GM19328 (cell line): ENCODE data around the gene ADGRG1.

Experiments used
- ATAC-seq: cut with Tn5 transposase; IDR thresholded peaks from one replicate; pipeline ENCODE4 v1.9.1; 2021; ENCODE audit warnings: mild to moderate bottlenecking, moderate library complexity; ENCODE audit not compliant: unreplicated experiment

Gene ADGRG1

DNA sequence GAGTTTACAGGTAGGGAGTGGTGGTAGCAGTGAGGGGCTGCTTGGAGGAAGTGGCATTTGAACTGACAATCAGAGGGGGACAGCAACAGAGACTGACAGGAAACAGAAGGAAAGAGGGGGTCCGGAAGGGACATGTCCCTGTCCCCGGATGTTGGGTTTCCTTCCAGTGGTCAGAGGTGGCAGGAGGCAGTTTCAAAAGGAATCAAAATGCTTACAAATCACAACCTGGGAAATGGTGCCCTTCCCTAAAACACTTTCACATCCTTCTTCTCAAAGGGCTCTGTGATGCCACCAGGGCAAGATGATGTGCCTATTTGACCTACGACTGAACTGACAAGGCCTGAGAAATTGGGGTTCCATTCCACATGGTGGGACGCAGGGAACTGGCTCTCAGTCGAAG, 19.7 kb downstream of the ADGRG1 start:
- no peak for ATAC-seq

DNA sequence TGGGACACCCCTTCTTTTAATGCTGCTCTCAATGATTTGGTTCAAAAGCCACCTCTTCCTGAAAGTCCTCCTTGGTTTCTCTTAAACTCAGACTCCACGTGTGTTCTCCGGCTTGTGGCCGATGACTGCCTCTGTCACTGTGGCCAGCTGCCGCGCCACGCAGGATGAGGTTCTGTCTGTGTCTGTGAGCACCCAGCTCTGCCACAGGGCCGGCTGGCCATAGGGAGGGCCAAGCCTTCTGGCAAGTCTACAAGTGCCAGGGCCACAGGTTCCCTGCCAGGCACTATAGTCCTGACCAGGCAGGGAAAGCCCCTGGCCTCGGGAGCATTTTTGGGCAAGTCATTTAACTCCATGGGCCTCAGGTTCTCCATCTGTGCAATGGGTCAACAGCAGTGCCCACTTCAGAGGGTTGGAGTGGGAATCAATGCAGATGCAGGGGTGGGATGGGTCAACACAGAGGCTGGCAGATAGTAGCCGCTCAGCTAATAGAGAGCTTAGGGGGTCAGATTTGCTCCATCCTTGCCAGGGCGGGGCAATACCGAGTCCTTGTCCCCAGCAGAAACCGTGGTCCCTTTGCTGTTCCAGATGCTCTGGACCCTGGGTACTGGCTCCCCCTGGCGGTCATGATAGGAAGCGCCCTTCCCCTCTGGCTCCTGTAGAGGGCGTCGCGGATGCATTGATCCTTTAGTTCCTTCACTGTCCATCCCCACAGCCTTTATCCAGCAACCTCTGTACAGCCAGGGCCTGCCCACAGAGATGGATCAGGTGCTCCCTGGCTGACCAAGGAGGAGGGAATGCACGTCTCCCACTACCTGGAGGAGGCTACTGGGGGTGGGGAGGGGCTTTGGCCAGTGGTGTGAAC, 20.4 kb downstream of the ADGRG1 start:
- ATAC-seq, result no peak

DNA sequence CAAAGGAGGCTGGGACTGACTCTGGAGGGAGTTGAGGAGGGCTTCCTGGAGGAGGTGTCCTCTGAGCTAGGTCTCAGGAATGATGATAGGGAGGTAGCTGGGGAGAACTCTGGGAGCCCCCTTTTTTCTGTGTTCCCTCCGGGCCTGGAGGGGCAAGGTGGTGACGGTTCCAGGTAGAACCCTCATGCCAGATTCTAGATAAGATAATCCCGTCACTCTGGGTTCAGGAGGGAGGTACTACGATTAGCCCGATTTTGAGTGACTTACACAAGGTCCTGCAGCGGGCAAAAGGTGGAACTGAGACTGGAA, 21.0 kb downstream of the ADGRG1 start:
- ATAC-seq, result no peak

DNA sequence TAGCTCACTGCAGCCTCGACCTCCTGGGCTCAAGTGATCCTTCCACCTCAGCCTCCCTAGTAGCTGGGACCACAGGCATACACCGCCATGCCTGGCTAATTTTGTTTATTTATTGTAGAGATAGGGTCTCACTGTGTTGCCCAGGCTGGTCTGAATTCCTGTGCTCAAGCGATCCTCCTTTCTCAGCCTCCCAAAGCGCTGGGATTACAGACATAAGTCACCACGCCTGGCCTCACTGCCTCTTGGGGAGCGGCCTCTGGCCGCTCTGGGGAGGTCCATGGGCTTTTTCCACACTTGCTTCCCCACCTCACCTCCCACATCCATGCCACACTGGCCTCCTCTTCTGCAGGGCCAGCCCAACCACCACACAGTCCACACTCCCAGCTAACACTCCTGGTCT, 21.4 kb downstream of the ADGRG1 start:
- no peak for ATAC-seq

DNA sequence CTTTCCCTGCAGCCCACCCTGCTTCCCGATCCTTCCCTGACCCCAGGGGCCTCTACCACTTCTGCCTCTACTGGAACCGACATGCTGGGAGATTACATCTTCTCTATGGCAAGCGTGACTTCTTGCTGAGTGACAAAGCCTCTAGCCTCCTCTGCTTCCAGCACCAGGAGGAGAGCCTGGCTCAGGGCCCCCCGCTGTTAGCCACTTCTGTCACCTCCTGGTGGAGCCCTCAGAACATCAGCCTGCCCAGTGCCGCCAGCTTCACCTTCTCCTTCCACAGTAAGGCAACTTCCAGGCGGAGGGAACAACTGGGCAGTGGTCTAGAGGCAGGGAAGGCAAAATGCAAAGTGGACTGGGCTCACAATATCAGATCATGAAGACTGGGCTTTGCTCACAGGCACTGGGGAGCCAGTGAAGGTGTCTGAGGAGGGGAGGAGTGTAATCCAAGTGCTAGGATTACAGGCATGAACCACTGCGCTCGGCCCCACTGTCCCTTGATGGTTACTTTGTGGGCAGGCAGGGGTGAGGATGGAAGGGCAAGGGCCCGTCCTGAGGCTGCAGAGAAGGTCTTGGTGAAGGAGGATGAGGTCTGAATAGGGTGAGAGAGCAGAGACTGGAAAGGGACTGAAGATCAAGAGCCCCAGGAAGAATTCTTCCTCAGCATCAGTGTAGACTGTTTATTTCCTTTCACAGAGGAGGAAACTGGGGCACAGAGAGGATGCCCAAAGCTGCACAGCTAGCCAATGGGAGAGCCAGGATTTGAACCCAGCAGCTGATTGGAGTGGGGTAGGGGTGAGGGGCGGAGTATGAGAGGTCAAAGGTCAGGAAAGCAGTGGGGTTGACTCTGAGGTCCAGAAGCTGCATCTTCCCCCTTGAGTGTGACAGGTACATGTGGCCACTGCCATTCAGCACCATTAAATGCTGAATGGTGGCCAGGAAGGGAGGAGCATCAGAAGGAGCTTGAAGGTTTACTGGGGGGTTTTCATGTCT, 23.2 kb downstream of the ADGRG1 start:
- ATAC-seq, result no peak

DNA sequence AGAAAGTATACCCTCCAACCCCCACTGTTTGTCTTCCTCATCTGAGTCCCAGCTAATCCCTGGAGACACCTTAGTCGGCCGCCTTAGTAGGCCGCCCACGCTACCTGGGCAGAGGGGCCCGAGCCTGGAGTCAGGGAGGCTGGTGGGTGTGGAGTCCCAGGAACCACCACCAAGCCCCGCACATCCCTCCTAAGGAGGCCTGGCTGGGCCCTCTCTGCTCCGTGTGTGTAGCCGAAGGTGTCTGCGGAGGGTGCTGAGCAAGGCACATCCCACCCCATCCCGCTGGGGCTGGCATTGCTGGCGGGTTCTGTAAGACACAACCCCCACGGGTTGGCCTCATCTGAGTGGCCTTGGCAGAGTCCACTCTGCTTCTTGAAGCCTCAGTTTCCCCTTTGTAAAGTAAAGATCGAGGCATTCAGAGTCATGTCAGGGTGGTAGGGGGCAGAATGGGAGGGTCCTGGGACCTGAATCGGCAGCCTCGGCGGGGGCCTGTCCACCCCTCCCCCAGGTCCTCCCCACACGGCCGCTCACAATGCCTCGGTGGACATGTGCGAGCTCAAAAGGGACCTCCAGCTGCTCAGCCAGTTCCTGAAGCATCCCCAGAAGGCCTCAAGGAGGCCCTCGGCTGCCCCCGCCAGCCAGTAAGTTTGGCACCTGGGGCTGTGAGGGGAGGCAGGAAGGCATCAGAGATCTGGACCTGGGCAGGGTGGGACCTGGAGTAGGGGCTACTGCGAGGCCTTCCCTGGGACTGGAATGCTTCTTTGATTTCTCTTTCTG, 24.5 kb downstream of the ADGRG1 start:
- no peak for ATAC-seq

DNA sequence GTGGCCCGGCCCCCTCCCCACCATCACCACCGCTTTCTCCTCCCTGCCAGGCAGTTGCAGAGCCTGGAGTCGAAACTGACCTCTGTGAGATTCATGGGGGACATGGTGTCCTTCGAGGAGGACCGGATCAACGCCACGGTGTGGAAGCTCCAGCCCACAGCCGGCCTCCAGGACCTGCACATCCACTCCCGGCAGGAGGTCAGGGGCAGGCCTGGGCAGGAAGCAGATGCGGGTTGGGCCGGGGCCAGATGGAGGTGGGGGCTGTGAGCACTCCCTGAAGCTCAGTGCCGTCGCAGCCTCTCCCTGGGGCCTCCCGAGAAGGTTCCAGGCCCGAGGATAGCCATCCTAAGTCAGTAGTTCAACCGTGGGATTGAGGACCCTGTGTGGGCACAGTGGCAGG, 25.5 kb downstream of the ADGRG1 start:
- no peak for ATAC-seq

DNA sequence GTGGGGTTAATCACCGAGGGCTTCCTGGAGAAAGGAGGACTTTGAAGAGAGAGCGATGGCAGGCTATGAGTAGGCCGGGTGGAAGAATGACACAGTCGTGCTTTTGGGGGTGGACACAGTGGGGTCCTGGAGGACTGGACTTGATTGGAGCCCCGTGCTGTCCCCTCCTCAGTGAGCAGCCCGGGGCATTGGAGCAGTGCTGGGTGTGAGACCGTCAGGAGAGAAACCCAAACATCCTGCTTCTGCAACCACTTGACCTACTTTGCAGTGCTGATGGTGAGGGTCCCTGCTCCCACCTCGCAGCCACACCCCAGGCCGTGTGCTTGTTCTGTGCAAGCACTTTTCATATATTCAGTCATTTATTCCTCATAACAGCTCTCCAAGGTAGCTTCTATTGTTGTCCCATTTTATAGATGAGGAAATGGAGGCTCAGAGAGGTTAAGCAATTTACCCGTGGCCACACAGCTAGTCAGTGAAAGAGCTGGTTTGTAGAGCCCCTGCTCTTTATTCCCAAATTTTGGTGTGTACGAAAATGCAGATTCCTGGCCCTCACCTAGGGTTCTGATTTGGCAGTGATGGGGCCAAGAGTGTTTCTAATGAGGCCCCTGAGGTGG, 28.0 kb downstream of the ADGRG1 start:
- ATAC-seq, result no peak

DNA sequence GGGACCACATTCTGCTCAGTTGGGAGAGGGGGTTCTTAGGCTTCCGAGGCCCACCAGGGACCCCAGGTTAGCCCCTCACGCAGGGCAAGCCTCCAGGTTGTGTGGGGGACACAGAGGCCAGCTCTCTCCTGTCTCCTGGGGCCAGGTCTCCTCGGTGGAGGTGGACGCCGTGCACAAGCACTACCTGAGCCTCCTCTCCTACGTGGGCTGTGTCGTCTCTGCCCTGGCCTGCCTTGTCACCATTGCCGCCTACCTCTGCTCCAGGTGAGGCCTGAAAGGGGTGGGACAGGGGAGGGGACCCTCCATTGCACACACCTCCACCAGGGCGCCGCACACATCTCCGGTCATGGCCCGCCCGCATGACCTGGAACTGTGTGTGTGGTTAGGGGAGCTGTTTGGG, 28.8 kb downstream of the ADGRG1 start:
- no peak for ATAC-seq

DNA sequence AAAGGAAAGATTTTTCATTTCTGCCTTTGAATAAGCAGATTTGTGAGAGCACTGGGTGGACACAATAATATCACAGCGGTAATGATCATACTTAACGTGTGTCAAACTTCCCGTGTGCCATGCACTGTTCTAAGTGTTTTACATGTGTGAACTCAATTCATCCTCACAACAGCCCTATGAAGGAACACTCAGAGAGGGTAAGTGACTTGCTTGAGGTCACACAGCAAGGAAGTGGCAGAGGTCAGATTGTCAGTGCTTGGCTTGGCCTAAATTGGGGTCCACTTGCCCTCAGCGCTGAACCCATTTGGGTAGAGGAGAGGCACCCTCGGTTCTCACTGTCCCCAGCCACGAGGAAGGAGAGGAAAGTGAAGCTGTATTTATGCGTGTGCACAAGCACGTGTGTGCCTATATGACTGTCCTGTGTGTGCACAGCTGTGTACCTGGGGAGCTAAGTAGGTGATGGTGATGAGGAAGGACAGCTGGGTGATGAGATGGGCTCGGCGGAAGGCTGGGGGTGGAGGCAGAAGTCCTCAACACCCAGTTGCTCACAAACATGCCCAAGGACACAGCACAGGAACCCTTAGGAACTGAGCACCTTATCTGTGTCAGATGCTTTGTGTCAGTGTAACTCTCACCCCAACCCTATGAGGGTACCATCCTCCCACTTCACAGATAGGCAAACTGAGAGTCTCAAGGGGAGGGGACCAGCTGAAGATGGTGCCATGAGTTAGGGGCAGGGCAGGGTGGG, 29.9 kb downstream of the ADGRG1 start:
- ATAC-seq, result no peak

DNA sequence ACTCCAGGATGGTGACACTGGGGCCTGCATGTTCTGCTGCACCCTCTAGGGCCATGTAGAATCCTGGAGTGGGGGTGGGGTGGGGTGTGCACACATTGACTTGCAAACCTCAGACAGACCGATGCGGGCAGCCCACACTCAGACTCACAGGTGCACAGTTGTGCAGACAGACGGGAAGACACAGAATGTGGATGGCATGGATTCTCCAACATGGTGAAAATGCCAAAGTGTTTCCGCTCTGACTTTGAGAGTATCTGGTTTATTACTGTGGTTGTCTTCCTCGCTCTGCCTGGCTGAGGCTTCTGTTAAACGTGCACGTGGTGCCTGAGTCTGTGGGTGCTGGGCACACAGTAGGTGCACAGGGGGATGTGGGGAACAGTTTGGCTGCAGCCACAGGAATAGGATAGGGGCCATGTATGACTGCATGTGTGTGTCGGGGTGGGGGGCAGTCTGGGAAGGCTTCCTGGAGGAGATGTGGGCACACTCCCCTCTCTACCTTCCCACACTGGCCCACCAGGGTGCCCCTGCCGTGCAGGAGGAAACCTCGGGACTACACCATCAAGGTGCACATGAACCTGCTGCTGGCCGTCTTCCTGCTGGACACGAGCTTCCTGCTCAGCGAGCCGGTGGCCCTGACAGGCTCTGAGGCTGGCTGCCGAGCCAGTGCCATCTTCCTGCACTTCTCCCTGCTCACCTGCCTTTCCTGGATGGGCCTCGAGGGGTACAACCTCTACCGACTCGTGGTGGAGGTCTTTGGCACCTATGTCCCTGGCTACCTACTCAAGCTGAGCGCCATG, 30.6 kb downstream of the ADGRG1 start:
- ATAC-seq, result no peak

DNA sequence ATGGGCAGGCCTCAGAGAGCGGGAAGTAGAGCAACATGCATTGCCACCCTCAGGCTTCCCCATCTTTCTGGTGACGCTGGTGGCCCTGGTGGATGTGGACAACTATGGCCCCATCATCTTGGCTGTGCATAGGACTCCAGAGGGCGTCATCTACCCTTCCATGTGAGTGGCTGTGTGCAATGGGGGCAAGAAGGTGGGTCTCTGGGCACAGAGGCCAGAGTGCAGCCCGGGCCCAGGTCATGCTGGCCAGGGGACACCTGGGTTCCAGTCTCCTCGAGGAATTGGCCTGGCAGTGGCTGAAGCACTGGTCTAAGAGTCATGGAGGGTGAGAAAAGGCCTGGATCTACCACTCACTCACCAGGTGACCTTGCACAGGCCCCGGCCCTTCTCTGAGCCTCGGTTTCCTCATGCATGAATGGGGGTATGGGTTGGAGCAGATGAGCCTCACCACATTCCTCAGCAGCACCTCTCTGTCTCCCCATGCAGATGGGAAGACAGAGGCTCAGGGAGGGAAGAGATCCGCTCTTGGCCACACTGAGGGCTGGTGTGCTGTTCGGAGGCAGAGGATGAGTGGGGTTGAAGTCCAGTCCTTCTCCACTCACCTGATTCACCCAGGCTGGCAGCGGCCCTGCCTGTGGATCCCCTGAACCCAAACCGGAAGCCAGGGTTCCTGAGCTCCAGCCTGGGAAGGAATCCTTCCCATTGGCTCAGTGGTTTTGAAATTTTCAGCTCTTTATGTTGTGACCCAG, 32.5 kb downstream of the ADGRG1 start:
- no peak for ATAC-seq

DNA sequence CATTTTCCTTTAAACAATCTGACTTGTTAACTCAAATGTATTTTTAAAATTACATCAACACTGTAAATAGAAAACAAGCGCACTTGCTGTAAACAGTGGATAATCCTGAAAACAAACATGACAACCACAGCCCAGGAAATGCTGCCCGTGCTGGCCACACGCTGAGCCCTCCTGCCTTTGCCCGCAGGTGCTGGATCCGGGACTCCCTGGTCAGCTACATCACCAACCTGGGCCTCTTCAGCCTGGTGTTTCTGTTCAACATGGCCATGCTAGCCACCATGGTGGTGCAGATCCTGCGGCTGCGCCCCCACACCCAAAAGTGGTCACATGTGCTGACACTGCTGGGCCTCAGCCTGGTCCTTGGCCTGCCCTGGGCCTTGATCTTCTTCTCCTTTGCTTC, 33.1 kb downstream of the ADGRG1 start:
- ATAC-seq, result no peak

DNA sequence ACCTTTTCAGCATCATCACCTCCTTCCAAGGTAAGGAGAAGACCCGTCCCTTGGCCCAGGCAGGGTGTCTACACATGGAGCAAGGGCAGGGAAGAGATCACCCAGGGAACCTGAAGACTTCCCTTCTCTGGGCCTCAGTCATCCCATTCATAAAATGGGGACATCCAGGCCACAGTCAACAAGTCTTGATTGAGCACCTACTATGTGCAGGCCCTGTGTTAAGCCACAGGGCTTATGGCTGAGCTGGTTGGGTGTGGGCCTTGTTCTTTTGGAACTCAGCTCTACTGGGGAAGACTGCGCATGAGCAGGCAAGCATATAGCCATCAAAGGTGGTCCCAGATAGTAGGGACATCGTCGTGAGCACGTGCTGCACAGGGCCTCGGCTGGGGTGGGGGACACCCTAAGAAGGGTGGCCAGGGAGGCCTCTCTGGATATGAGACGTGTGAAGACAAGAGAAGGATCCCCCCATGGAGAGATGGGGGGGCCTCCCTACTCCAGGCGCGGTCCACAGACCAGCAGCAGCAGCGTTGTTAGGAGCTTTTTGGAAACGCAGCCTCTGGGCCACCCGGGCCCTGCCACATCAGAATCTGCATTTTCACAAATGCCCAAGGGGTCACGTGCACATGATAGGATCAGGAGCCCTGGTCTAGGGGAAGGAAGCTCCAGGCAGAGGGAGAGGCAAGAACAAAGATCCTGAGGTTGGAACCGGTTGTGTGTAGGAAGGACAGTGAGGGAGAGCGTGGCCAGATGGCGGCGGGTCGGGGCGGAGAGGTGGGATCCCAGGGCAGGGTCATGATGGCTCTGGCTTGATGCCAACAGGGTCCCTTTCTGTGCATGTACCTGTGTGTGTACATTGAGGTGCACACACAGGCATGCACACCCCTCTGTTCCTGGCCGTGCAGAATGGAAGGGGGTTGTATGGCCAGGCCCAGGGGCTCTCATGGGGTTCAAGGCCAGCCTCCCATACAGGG, 33.8 kb downstream of the ADGRG1 start:
- no peak for ATAC-seq

DNA sequence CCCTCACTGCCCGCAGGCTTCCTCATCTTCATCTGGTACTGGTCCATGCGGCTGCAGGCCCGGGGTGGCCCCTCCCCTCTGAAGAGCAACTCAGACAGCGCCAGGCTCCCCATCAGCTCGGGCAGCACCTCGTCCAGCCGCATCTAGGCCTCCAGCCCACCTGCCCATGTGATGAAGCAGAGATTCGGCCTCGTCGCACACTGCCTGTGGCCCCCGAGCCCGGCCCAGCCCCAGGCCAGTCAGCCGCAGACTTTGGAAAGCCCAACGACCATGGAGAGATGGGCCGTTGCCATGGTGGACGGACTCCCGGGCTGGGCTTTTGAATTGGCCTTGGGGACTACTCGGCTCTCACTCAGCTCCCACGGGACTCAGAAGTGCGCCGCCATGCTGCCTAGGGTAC, 35.0 kb downstream of the ADGRG1 start:
- no peak for ATAC-seq

DNA sequence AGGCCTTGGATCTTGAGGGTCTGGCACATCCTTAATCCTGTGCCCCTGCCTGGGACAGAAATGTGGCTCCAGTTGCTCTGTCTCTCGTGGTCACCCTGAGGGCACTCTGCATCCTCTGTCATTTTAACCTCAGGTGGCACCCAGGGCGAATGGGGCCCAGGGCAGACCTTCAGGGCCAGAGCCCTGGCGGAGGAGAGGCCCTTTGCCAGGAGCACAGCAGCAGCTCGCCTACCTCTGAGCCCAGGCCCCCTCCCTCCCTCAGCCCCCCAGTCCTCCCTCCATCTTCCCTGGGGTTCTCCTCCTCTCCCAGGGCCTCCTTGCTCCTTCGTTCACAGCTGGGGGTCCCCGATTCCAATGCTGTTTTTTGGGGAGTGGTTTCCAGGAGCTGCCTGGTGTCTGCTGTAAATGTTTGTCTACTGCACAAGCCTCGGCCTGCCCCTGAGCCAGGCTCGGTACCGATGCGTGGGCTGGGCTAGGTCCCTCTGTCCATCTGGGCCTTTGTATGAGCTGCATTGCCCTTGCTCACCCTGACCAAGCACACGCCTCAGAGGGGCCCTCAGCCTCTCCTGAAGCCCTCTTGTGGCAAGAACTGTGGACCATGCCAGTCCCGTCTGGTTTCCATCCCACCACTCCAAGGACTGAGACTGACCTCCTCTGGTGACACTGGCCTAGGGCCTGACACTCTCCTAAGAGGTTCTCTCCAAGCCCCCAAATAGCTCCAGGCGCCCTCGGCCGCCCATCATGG, 35.7 kb downstream of the ADGRG1 start:
- ATAC-seq, result no peak

DNA sequence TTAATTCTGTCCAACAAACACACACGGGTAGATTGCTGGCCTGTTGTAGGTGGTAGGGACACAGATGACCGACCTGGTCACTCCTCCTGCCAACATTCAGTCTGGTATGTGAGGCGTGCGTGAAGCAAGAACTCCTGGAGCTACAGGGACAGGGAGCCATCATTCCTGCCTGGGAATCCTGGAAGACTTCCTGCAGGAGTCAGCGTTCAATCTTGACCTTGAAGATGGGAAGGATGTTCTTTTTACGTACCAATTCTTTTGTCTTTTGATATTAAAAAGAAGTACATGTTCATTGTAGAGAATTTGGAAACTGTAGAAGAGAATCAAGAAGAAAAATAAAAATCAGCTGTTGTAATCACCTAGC, 36.2 kb downstream of the ADGRG1 start:
- no peak for ATAC-seq
